Lower lobe of right lung (tissue), 2 donors: ENCODE measurements around the gene KRTAP2-4. TPM values are rescaled to one million over a fixed set of nuclear protein-coding genes. Genes with fewer than 3 reads are reported as not detected.
"Not testable (repeated sequence)": the region's sequence is repeated elsewhere in the genome, so short reads cannot be mapped to it uniquely, and the experiment has no call there.

Experiments used
- ATAC-seq, 2 donors: fragments of 200-7000 bp; cut with Tn5 transposase; one replicate each; pipeline ENCODE4 v1.9.1; 2020 to 2022; ENCODE audit warnings: mild to moderate bottlenecking in 2 of 2, moderate library complexity in 2 of 2
- DNase-seq: peaks from one replicate; pipeline ENCODE4 v3.0.0-alpha.2; 2020
- H3K27ac ChIP-seq: fragments of 200-600 bp; one replicate; pipeline ENCODE4 v1.8.0; 2022
- H3K27me3 ChIP-seq: fragments of 200-600 bp; one replicate; pipeline ENCODE4 v1.8.0; 2022; ENCODE audit warnings: low read depth
- H3K36me3 ChIP-seq: fragments of 200-600 bp; one replicate; pipeline ENCODE4 v1.8.0; 2022; ENCODE audit warnings: mild to moderate bottlenecking
- H3K4me1 ChIP-seq: fragments of 200-600 bp; one replicate; pipeline ENCODE4 v1.8.0; 2022
- H3K4me3 ChIP-seq: fragments of 200-600 bp; one replicate; pipeline ENCODE4 v1.8.0; 2022; ENCODE audit warnings: mild to moderate bottlenecking
- H3K9me3 ChIP-seq: fragments of 200-600 bp; one replicate; pipeline ENCODE4 v1.8.0; 2022
- CTCF ChIP-seq: fragments of 200-600 bp; IDR thresholded peaks from one replicate; pipeline ENCODE4 v1.8.0; 2022; ENCODE audit warnings: antibody characterized with exemption, mild to moderate bottlenecking
- intact Hi-C: fragments of 100-400 bp; cut with DNase I; formaldehyde crosslinking; loops from one replicate; pipeline ENCODE4 v1.11.0; 2022
- long read RNA-seq: library from polyadenylated mRNA; unstranded; transcript quantifications from one replicate; pipeline ENCODE4 v2.0.0, GENCODE V29; 2021
- total RNA-seq: library from RNA; stranded (reverse); fragmentation: NEBNext Ultra II Directional; extraction: Animal tissue kit (Norgen Biotek cat#: 25700); gene quantifications from one replicate; pipeline ENCODE4 v1.2.1, GENCODE V29; 2021
- donor health status: DM: no; HTN: yes; CAD: no; lungs with severe emphysema.

KRTAP2-4 gene, protein sequence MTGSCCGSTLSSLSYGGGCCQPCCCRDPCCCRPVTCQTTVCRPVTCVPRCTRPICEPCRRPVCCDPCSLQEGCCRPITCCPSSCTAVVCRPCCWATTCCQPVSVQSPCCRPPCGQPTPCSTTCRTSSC
- not detected for total RNA-seq
- long read RNA-seq, result 0 reads

DNA sequence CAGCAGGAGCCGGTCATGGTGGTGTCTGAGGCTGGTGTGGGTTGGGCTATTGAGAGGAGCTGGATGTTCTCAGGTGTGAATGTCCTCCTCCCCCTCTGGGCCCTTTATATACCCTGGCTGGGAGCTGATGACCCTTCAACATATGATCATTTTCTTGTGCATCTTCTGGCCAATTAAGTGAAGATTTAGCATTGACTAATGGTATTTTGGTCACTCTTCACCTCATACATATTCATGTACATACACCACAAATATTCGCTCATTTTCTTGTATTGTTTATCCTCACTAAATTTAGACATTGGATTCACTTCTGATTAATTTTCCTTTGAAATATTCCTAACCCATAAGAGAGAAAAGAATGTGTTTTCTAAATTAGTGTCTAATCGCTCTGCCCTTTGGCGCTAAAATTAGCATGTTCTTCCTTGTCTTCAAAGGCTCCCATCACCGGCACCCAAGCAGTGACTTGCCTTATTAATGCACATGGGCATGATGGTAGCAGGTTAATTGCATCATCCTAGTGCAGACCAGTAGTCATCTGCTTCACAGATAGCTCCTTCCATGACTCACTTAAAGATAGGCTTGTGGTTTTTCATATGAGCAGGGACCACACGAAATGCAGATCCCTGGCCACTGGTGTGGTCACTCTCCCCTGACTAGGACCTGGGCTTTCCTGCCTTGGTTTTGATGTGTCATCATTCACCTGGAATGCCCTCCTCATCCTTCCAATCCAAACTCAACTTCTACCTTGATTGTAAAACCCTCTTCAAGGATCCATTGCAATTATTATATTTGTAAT lies at the start of gene KRTAP2-4:
KRTAP2-4 (minus strand) TSS at position 51 of the 796 bp plus-strand sequence; CDS start at position 17, 34 bp downstream.
- no peaks in the 10 kb centered on the region for H3K36me3 ChIP-seq
- H3K9me3 ChIP-seq, result no peaks in the 10 kb centered on the region
- H3K4me3 ChIP-seq, result no peak within 1 kb of the TSS
- TF ChIP-seq CTCF, result no peak
- H3K27ac ChIP-seq, result no peak within 1 kb of the TSS
- intact Hi-C loops, result no loop called here
- no peaks in the 10 kb centered on the region for H3K4me1 ChIP-seq
- ATAC-seq (no peak), DNase-seq (no peak)
- peaks cover 10% of the 10 kb centered on the region for H3K27me3 ChIP-seq

GRCh38 chr17:41111151-41111885 lies 45.6 kb upstream of the KRTAP2-4 start:
- Histone ChIP-seq H3K9me3 (no peaks in the 10 kb centered on the region), H3K27ac (no peak overlapping the region), H3K4me1 (no peaks in the 10 kb centered on the region), H3K27me3 (peaks cover 5% of the 10 kb centered on the region), H3K36me3 (no peaks in the 10 kb centered on the region), H3K4me3 (no peak overlapping the region)
- no peak for TF ChIP-seq CTCF
- DNase-seq (no peak), ATAC-seq (no peak)
- intact Hi-C loops, result no loop called here

- not testable (repeated sequence) for H3K27me3 ChIP-seq
Observed at GRCh38 chr17:41108728-41109386, 43.2 kb upstream of the KRTAP2-4 start.

GRCh38 chr17:41107941-41108450 lies 42.3 kb upstream of the KRTAP2-4 start:
- no peaks in the 10 kb centered on the region for H3K4me1 ChIP-seq
- DNase-seq (no peak), ATAC-seq (no peak)
- TF ChIP-seq CTCF, result no peak
- no peaks in the 10 kb centered on the region for H3K27me3 ChIP-seq
- no peaks in the 10 kb centered on the region for H3K36me3 ChIP-seq
- H3K9me3 ChIP-seq, result no peaks in the 10 kb centered on the region
- H3K27ac ChIP-seq, result no peak overlapping the region
- intact Hi-C loops, result no loop called here
- no peak overlapping the region for H3K4me3 ChIP-seq

More at GRCh38 chr17:41108728-41109386, 43.2 kb upstream of the KRTAP2-4 start:
- DNase-seq, H3K9me3 ChIP-seq, H3K4me1 ChIP-seq, H3K36me3 ChIP-seq, ATAC-seq, intact Hi-C loops, H3K4me3 ChIP-seq, H3K27ac ChIP-seq: not testable (repeated sequence)

DNA sequence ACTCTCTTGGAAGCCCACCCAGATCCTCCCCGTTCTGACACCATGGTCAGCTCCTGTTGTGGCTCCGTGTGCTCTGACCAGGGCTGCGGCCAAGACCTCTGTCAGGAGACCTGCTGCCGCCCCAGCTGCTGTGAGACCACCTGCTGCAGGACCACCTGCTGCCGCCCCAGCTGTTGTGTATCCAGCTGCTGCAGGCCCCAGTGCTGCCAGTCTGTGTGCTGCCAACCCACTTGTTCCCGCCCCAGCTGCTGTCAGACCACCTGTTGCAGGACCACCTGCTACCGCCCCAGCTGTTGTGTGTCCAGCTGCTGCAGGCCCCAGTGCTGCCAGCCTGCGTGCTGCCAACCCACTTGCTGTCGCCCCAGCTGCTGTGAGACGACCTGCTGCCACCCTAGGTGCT lies 39.7 kb upstream of the KRTAP2-4 start, which contains the start of gene KRTAP4-9:
KRTAP4-9 (plus strand) TSS at position 43 of the 400 bp plus-strand sequence; CDS start at position 43, 0 bp downstream.
- H3K27me3 ChIP-seq, H3K27ac ChIP-seq, intact Hi-C loops, DNase-seq, H3K36me3 ChIP-seq, ATAC-seq, H3K9me3 ChIP-seq, H3K4me3 ChIP-seq, H3K4me1 ChIP-seq: not testable (repeated sequence)

DNA sequence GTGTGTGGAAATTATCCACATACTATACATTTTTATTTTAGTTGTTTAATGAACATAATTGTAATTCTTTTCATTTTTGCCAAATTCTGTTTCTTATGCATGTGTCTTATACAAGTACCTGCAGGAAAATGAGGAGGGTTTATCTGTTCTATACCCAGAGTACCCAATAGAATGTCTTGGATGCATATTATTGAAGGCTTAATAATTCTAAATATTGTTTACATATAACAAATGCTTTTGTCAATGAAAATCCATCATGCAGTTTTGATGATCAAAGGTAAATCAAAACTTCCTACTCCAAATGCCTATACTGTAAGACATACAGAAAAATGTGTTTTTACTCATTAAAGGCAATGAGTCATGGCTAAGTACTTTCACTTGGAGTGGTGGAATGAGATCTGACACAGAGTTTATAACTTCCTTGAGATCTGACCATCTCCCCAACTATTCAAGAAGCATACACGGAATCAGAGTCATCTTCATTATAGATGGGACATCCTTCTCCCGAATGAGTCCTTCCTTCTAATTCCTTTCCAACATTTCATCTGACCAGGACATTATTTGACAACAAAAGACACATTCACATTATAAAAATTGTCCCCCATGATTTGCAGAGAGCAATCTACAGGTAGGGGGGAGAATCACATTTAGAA lies 38.8 kb upstream of the KRTAP2-4 start:
- H3K27me3 ChIP-seq, DNase-seq, H3K4me1 ChIP-seq, H3K36me3 ChIP-seq, H3K9me3 ChIP-seq, intact Hi-C loops, H3K27ac ChIP-seq, H3K4me3 ChIP-seq, ATAC-seq: not testable (repeated sequence)
